Colon (tissue), 2 donors: ENCODE data around the gene LRCOL1.

ENCODE experiments used
- FAIRE-seq: peaks from 2 replicates; lab custom pipeline; 2012; peaks lifted over from hg19 to GRCh38; lab: Jason Lieb, UNC
- donor health status: control.
- donor health status: control.

LRCOL1 gene

GRCh38 chr12:132610051-132610759 lies at the start of gene LRCOL1:
Gene LRCOL1 (minus strand): TSS chr12:132610582. CDS start chr12:132606251, 4,331 bp downstream.
- FAIRE-seq = no peak

GRCh38 chr12:132660052-132660451 lies 49.7 kb upstream of the LRCOL1 start:
- FAIRE-seq = no peak

- FAIRE-seq = no peak
Observed at GRCh38 chr12:132659146-132659545, 48.8 kb upstream of the LRCOL1 start.

GRCh38 chr12:132658149-132658894 lies 47.9 kb upstream of the LRCOL1 start:
- FAIRE-seq = no peak

- no peak for FAIRE-seq
Observed at GRCh38 chr12:132657004-132657727, 46.8 kb upstream of the LRCOL1 start.

- no peak for FAIRE-seq
Observed at GRCh38 chr12:132653567-132654290, 43.3 kb upstream of the LRCOL1 start.

GRCh38 chr12:132651444-132652100 lies 41.2 kb upstream of the LRCOL1 start:
- no peak for FAIRE-seq

- FAIRE-seq = no peak
Observed at GRCh38 chr12:132649226-132649945, 39.0 kb upstream of the LRCOL1 start.

GRCh38 chr12:132648616-132649225 lies 38.3 kb upstream of the LRCOL1 start:
- no peak for FAIRE-seq

GRCh38 chr12:132647858-132648257 lies 37.5 kb upstream of the LRCOL1 start:
- no peak for FAIRE-seq

- no peak for FAIRE-seq
Observed at GRCh38 chr12:132646850-132647249, 36.5 kb upstream of the LRCOL1 start.

- FAIRE-seq = no peak
Observed at GRCh38 chr12:132642846-132643835, 32.8 kb upstream of the LRCOL1 start.

- FAIRE-seq = no peak
Observed at GRCh38 chr12:132641811-132642650, 31.6 kb upstream of the LRCOL1 start.

- no peak for FAIRE-seq
Observed at GRCh38 chr12:132640936-132641335, 30.6 kb upstream of the LRCOL1 start.

GRCh38 chr12:132639956-132640520 lies 29.7 kb upstream of the LRCOL1 start:
- no peak for FAIRE-seq

GRCh38 chr12:132638541-132639408 lies 28.4 kb upstream of the LRCOL1 start:
- no peak for FAIRE-seq

GRCh38 chr12:132637811-132638210 lies 27.4 kb upstream of the LRCOL1 start:
- no peak for FAIRE-seq
